Measurements from ENCODE around the gene KCNQ2. TPM values are rescaled to one million over a fixed set of nuclear protein-coding genes. Genes with fewer than 3 reads are reported as not detected.

The KCNQ2 gene
- total RNA-seq, 1 donor from 2014 or later = 11.5 TPM

DNA sequence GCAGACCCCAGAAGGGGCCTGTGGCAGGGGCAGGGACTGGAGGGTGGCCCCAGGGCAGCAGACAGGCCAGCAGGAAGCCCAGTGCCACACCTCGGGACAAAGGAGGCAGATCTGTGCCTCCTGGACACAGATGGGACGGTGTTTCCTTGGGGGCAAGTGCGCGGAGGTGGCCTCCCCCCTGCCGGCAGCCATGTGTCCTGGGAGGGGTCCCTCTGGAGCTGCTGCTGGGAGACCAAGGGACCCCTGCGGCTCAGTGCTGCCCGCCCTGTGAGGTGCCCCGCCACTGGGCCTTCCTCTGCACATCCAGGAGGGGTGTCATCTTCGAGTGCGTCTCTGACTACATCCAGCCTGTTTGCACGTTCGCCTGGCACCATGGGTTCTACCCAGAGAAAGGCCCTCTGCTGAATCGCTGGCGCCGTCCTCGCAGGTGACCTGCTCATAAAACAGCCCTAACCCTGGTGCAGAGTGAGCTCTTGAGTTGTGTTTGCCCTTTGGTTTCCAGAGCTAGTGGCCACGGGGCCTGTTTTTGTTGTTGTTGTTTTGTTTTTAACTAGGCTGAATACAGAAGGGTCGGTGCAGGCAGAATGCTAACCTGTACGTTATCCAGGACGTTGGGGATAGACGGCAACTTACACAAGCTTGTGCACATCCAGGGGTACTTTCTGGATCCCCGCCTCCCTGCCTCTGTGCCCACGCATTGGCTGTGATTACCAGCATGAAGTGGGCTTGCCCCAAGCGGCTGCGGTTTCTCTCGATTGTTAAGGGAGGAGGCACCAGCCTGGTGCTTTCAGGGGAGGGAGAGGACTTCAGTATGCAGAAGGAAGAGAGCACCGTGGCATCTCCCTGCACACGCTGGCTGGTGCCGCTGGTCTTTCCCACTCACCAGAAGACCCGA is 1.3 kb upstream of the KCNQ2 start:
- H4K20me1 ChIP-seq (ENCODE audit: insufficient read depth, low read length) = no peaks in the 10 kb centered on the region
- no peak overlapping the region for H2AFZ ChIP-seq (ENCODE audit: low read depth, low read length)
- H3K79me2 ChIP-seq (ENCODE audit: insufficient read depth, low read length) = no peaks in the 10 kb centered on the region
- DNase-seq (ENCODE audit: low read depth) (no peak), FAIRE-seq (no peak)
- TF ChIP-seq, protein P1, sequence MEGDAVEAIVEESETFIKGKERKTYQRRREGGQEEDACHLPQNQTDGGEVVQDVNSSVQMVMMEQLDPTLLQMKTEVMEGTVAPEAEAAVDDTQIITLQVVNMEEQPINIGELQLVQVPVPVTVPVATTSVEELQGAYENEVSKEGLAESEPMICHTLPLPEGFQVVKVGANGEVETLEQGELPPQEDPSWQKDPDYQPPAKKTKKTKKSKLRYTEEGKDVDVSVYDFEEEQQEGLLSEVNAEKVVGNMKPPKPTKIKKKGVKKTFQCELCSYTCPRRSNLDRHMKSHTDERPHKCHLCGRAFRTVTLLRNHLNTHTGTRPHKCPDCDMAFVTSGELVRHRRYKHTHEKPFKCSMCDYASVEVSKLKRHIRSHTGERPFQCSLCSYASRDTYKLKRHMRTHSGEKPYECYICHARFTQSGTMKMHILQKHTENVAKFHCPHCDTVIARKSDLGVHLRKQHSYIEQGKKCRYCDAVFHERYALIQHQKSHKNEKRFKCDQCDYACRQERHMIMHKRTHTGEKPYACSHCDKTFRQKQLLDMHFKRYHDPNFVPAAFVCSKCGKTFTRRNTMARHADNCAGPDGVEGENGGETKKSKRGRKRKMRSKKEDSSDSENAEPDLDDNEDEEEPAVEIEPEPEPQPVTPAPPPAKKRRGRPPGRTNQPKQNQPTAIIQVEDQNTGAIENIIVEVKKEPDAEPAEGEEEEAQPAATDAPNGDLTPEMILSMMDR (IDR thresholded peaks at IDR 0.05; ENCODE audit: insufficient read depth, low read depth, low read length) = no peak
- no peak for TF ChIP-seq EZH2 (IDR thresholded peaks at IDR 0.05; ENCODE audit: insufficient read depth, low read length)
- Mint-ChIP-seq H3K27ac (ENCODE audit: unreplicated experiment) (no peak overlapping the region), H3K4me3 (ENCODE audit: unreplicated experiment) (no peak overlapping the region), H3K4me1 (ENCODE audit: low read depth, unreplicated experiment) (no peaks in the 10 kb centered on the region), H3K9me3 (ENCODE audit: unreplicated experiment) (no peaks in the 10 kb centered on the region), H3K27me3 (ENCODE audit: low read depth, unreplicated experiment) (peaks cover 38% of the 10 kb centered on the region), H3K36me3 (ENCODE audit: low read depth, unreplicated experiment) (peaks cover 2% of the 10 kb centered on the region)
- H3K27me3 ChIP-seq (ENCODE audit: insufficient read depth, low read length) = peaks cover 38% of the 10 kb centered on the region
- H3K9ac ChIP-seq (ENCODE audit: low read length) = no peak overlapping the region
- no peak overlapping the region for H3K4me3 ChIP-seq (ENCODE audit: insufficient read depth, low read depth, low read length)
- no peaks in the 10 kb centered on the region for H3K36me3 ChIP-seq (ENCODE audit: insufficient read depth, low read length)
- H3K4me1 ChIP-seq (ENCODE audit: insufficient read depth, low read length) = no peaks in the 10 kb centered on the region
- no peak overlapping the region for H3K27ac ChIP-seq (ENCODE audit: low read depth, low read length)
- no peaks in the 10 kb centered on the region for H3K9me3 ChIP-seq (ENCODE audit: insufficient read depth, low read depth, low read length)
- H3K4me2 ChIP-seq (ENCODE audit: low read length) = no peak overlapping the region

DNA sequence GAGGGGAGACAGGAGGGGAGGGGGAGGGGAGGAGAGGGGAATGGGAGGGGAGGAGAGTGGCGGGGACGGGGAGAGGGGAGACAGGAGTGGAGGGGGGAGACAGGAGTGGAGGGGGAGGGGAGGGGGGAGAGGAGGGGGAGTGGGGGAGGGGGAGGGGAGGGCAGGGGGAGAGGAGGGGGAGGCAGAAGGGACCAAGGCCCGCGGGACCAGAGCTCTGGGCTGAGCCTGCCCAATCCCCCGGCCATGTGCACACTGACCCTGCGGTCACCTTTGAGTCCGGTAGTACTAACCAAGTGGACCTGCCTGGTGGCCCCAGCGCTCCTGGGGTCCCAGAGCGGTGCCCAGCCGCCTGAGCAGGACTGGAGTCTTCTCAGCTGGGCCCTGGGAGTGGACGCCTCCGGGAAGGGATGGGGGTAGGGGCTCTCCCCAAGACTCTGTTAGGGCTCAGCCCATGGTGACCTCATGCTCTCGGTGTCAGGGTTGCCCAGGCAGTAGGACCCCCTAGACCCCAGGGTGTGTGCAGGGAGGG is 471 bp upstream of the KCNQ2 start:
- Histone ChIP-seq H3K4me2 (ENCODE audit: low read length) (no peak overlapping the region), H3K36me3 (ENCODE audit: insufficient read depth, low read length) (no peaks in the 10 kb centered on the region), H3K9ac (ENCODE audit: low read length) (no peak overlapping the region), H4K20me1 (ENCODE audit: insufficient read depth, low read length) (no peaks in the 10 kb centered on the region), H2AFZ (ENCODE audit: low read depth, low read length) (no peak overlapping the region), H3K4me3 (ENCODE audit: insufficient read depth, low read depth, low read length) (no peak overlapping the region), H3K27ac (ENCODE audit: low read depth, low read length) (no peak overlapping the region), H3K79me2 (ENCODE audit: insufficient read depth, low read length) (no peaks in the 10 kb centered on the region), H3K27me3 (ENCODE audit: insufficient read depth, low read length) (peaks cover 44% of the 10 kb centered on the region), H3K9me3 (ENCODE audit: insufficient read depth, low read depth, low read length) (no peaks in the 10 kb centered on the region), H3K4me1 (ENCODE audit: insufficient read depth, low read length) (no peaks in the 10 kb centered on the region)
- TF ChIP-seq, protein P1 (IDR thresholded peaks at IDR 0.05; ENCODE audit: insufficient read depth, low read depth, low read length) = no peak
- no peak for TF ChIP-seq EZH2 (IDR thresholded peaks at IDR 0.05; ENCODE audit: insufficient read depth, low read length)
- no peaks in the 10 kb centered on the region for H3K4me1 Mint-ChIP-seq (ENCODE audit: low read depth, unreplicated experiment)
- FAIRE-seq (no peak), DNase-seq (ENCODE audit: low read depth) (no peak)
- peaks cover 2% of the 10 kb centered on the region for H3K36me3 Mint-ChIP-seq (ENCODE audit: low read depth, unreplicated experiment)
- H3K27me3 Mint-ChIP-seq (ENCODE audit: low read depth, unreplicated experiment) = peaks cover 40% of the 10 kb centered on the region
- no peak overlapping the region for H3K4me3 Mint-ChIP-seq (ENCODE audit: unreplicated experiment)
- no peak overlapping the region for H3K27ac Mint-ChIP-seq (ENCODE audit: unreplicated experiment)
- H3K9me3 Mint-ChIP-seq (ENCODE audit: unreplicated experiment) = no peaks in the 10 kb centered on the region

DNA sequence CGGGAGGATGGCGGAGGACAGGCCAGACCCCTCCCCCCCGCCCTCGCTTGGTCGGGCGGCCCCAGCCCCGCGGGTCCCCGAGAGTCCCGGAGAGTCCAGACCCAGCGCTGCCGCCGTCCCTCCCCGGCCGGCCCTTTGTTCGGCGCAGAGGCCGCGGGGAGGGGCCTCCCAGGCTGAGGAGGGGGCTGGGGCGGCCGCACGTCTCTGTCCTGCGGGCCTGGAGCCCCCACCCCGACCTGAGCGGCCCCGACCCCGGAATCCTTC is 806 bp downstream of the KCNQ2 start:
- Mint-ChIP-seq H3K4me1 (ENCODE audit: low read depth, unreplicated experiment) (no peaks in the 10 kb centered on the region), H3K4me3 (ENCODE audit: unreplicated experiment) (no peak overlapping the region), H3K27me3 (ENCODE audit: low read depth, unreplicated experiment) (peaks cover 37% of the 10 kb centered on the region), H3K9me3 (ENCODE audit: unreplicated experiment) (no peaks in the 10 kb centered on the region), H3K36me3 (ENCODE audit: low read depth, unreplicated experiment) (peaks cover 2% of the 10 kb centered on the region), H3K27ac (ENCODE audit: unreplicated experiment) (no peak overlapping the region)
- Histone ChIP-seq H3K27ac (ENCODE audit: low read depth, low read length) (no peak overlapping the region), H2AFZ (ENCODE audit: low read depth, low read length) (no peak overlapping the region), H3K4me3 (ENCODE audit: insufficient read depth, low read depth, low read length) (no peak overlapping the region), H4K20me1 (ENCODE audit: insufficient read depth, low read length) (no peaks in the 10 kb centered on the region), H3K9ac (ENCODE audit: low read length) (no peak overlapping the region), H3K4me2 (ENCODE audit: low read length) (no peak overlapping the region), H3K36me3 (ENCODE audit: insufficient read depth, low read length) (no peaks in the 10 kb centered on the region), H3K79me2 (ENCODE audit: insufficient read depth, low read length) (no peaks in the 10 kb centered on the region), H3K4me1 (ENCODE audit: insufficient read depth, low read length) (no peaks in the 10 kb centered on the region), H3K27me3 (ENCODE audit: insufficient read depth, low read length) (peaks cover 44% of the 10 kb centered on the region), H3K9me3 (ENCODE audit: insufficient read depth, low read depth, low read length) (no peaks in the 10 kb centered on the region)
- TF ChIP-seq EZH2 (IDR thresholded peaks at IDR 0.05; ENCODE audit: insufficient read depth, low read length) = no peak
- TF ChIP-seq, protein P1 (IDR thresholded peaks at IDR 0.05; ENCODE audit: insufficient read depth, low read depth, low read length) = no peak
- DNase-seq (ENCODE audit: low read depth) (no peak), FAIRE-seq (no peak)
